HG03521 (cell line): ENCODE data around the gene GTPBP6.

Experiments
- ATAC-seq: cut with Tn5 transposase; IDR thresholded peaks from one replicate; pipeline ENCODE4 v1.9.1; 2021; ENCODE audit warnings: mild to moderate bottlenecking, moderate library complexity; ENCODE audit not compliant: unreplicated experiment

GTPBP6 gene

GRCh38 chrX:318739-319578 lies at the start of gene GTPBP6:
Gene GTPBP6 (minus strand): TSS chrX:318796. CDS start chrX:318787, 9 bp downstream.
- ATAC-seq = peak; percentile 75

GRCh38 chrX:367866-368265 lies 49.3 kb upstream of the GTPBP6 start:
- no peak for ATAC-seq

- no peak for ATAC-seq
Observed at GRCh38 chrX:367349-367748, 48.8 kb upstream of the GTPBP6 start.

GRCh38 chrX:363621-364375 lies 45.2 kb upstream of the GTPBP6 start:
- ATAC-seq = no peak

GRCh38 chrX:362937-363620 lies 44.5 kb upstream of the GTPBP6 start:
- ATAC-seq = no peak

GRCh38 chrX:362351-362750 lies 43.8 kb upstream of the GTPBP6 start:
- no peak for ATAC-seq

GRCh38 chrX:361231-362145 lies 42.9 kb upstream of the GTPBP6 start:
- ATAC-seq = no peak

GRCh38 chrX:360496-361150 lies 42.0 kb upstream of the GTPBP6 start:
- no peak for ATAC-seq

GRCh38 chrX:358651-359143 lies 40.1 kb upstream of the GTPBP6 start:
- ATAC-seq = no peak

- ATAC-seq = no peak
Observed at GRCh38 chrX:357693-358471, 39.3 kb upstream of the GTPBP6 start.

- no peak for ATAC-seq
Observed at GRCh38 chrX:357035-357692, 38.6 kb upstream of the GTPBP6 start.

- ATAC-seq = no peak
Observed at GRCh38 chrX:356385-357034, 37.9 kb upstream of the GTPBP6 start.

GRCh38 chrX:355329-356050 lies 36.9 kb upstream of the GTPBP6 start:
- no peak for ATAC-seq

GRCh38 chrX:353566-354535 lies 35.3 kb upstream of the GTPBP6 start:
- no peak for ATAC-seq

- no peak for ATAC-seq
Observed at GRCh38 chrX:352582-353314, 34.2 kb upstream of the GTPBP6 start.

GRCh38 chrX:352181-352580 lies 33.6 kb upstream of the GTPBP6 start:
- ATAC-seq = no peak
